Heart right ventricle (tissue), 16 donors: Measurements from ENCODE around the gene NR2F1-AS1. TPM values are rescaled to one million over a fixed set of nuclear protein-coding genes. Genes with fewer than 3 reads are reported as not detected.

Experiments used
- ATAC-seq, 8 donors: fragments of 200-7000 bp; cut with Tn5 transposase; one replicate each; pipeline ENCODE4 v1.9.1; 2020; ENCODE audit warnings: mild to moderate bottlenecking in 8 of 8, moderate library complexity in 8 of 8, moderate number of reproducible peaks in 1 of 8
- DNase-seq, 2 donors: peaks; one replicate each; pipeline ENCODE4 v3.0.0-alpha.2; 2020
- H3K27ac ChIP-seq, 10 donors: fragments of 200-600 bp; sonication (generic) in 2 of 10; one replicate each; pipeline versions ENCODE4 v1.5.0 to v1.8.0; 2020 to 2022; ENCODE audit warnings: mild to moderate bottlenecking in 3 of 10
- H3K27me3 ChIP-seq, 7 donors: fragments of 200-600 bp; one replicate each; pipeline ENCODE4 v1.8.0; 2021 to 2022; ENCODE audit warnings: mild to moderate bottlenecking in 2 of 7
- H3K36me3 ChIP-seq, 9 donors: fragments of 200-600 bp; sonication (generic) in 1 of 9; one replicate each; pipeline versions ENCODE4 v1.5.0 to v1.8.0; 2020 to 2022; ENCODE audit warnings: mild to moderate bottlenecking in 2 of 9
- H3K4me1 ChIP-seq, 9 donors: fragments of 200-600 bp; sonication (generic) in 1 of 9; one replicate each; pipeline versions ENCODE4 v1.5.0 to v1.8.0; 2020 to 2022; ENCODE audit warnings: mild to moderate bottlenecking in 4 of 9
- H3K4me3 ChIP-seq, 10 donors: fragments of 200-600 bp; sonication (generic) in 2 of 10; one replicate each; pipeline versions ENCODE4 v1.5.0 to v1.8.0; 2020 to 2022; ENCODE audit warnings: mild to moderate bottlenecking in 7 of 10, moderate library complexity in 2 of 10
- H3K9me3 ChIP-seq, 11 donors: fragments of 200-600 bp in 10 of 11; sonication (generic) in 2 of 11; one replicate each; pipeline versions ENCODE4 v1.5.0 to v1.8.0; 2013 to 2022; ENCODE audit warnings: mild to moderate bottlenecking in 2 of 11, control low read depth in 1 of 11, moderate library complexity in 1 of 11
- WGBS, 2 donors: extraction: QIAGEN DNeasy Blood & Tissue Kit; methylation state at CpG; one replicate each; pipeline ENCODE4 v1.1.7; 2013; ENCODE audit warnings: inconsistent platforms in 1 of 2; 5-methylcytosine and 5-hydroxymethylcytosine counted together
- intact Hi-C, 10 donors: fragments of 100-400 bp; cut with DNase I; formaldehyde crosslinking; loops; one replicate each; pipeline versions ENCODE4 v1.11.1 to v1.14.2; 2022
- polyA plus RNA-seq, 2 donors: library from polyadenylated mRNA; stranded (reverse); fragments of 200-250 nt; gene quantifications; one replicate each; pipeline ENCODE4 v1.2.3, GENCODE V29; 2013
- total RNA-seq, 10 donors: library from RNA; stranded (reverse); fragmentation: NEBNext Ultra II Directional in 3 of 10; extraction: Animal tissue kit (Norgen Biotek cat#: 25700) in 3 of 10; gene quantifications; one replicate each; pipeline versions ENCODE4 v1.2.1 to v1.2.4, GENCODE V29; 2021 to 2023
- TF ChIP-seq, protein P1 (sequence below), 9 donors: fragments of 200-600 bp; sonication (generic) in 2 of 9; IDR thresholded peaks; one replicate each; pipeline versions ENCODE4 v1.5.0 to v1.8.0; 2021 to 2022; ENCODE audit warnings: antibody characterized with exemption in 9 of 9, mild to moderate bottlenecking in 5 of 9, moderate library complexity in 1 of 9
- donor health status: Arrhythmogenic right ventricular cardiomyopathy.
- donor health status: ischemic (EF 13 %, LVEDD 7.1; RV severe dilation, severe dysfunction).
- donor health status: healthy with polysubstance abuse.
- donor health status: DM: no; HTN: yes; CAD: no.
- donor health status: DM: no; HTN: no; CAD: no.
- donor health status: ischemic (EF 25% LVEDD 6.9; RV normal size, moderate dysfunction).
- donor health status: ischemic (EF 25% LVEDD 5.7; RV mildly dilated, moderate dysfunction).
- donor health status: healthy.
- donor health status: DM: yes; HTN: yes; CAD: no.
- donor health status: Ischemic cardiomyopathy.
- donor health status: ischemic (EF 35%, LVEDD 5.7; RV mildly dilated, moderate dysfunction).
- donor health status: nonischemic (EF 11% LVEDD 7.7; RV severe dilation, severe dysfunction).
- donor health status: DM: yes; HTN: yes; CAD: no.
- donor health status: PGD.
- donor health status: ischemic (EF 29% LVEDD 5.4; RV normal size, mild dysfunction).
- donor health status: nonischemic (EF 23%, LVEDD 6.1; RV moderate dilation, normal function).

The NR2F1-AS1 gene
- total and polyA plus RNA-seq, 12 donors: 0.41 to 2.9 (median 0.59) TPM; not detected in 1

- DNase-seq (no peak), ATAC-seq (no peak)
- intact Hi-C loops: no loop called here
- TF ChIP-seq, protein P1, sequence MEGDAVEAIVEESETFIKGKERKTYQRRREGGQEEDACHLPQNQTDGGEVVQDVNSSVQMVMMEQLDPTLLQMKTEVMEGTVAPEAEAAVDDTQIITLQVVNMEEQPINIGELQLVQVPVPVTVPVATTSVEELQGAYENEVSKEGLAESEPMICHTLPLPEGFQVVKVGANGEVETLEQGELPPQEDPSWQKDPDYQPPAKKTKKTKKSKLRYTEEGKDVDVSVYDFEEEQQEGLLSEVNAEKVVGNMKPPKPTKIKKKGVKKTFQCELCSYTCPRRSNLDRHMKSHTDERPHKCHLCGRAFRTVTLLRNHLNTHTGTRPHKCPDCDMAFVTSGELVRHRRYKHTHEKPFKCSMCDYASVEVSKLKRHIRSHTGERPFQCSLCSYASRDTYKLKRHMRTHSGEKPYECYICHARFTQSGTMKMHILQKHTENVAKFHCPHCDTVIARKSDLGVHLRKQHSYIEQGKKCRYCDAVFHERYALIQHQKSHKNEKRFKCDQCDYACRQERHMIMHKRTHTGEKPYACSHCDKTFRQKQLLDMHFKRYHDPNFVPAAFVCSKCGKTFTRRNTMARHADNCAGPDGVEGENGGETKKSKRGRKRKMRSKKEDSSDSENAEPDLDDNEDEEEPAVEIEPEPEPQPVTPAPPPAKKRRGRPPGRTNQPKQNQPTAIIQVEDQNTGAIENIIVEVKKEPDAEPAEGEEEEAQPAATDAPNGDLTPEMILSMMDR (IDR thresholded peaks at IDR 0.05): no peak
- Histone ChIP-seq H3K9me3 (peaks cover 0 to 6% (median 0%) of the 10 kb centered on the region in 11 donors), H3K36me3 (no peaks in the 10 kb centered on the region), H3K27ac (no peak overlapping the region), H3K4me3 (no peak overlapping the region), H3K4me1 (no peaks in the 10 kb centered on the region), H3K27me3 (peaks cover 0 to 6% (median 0%) of the 10 kb centered on the region in 7 donors)
- 80 to 85% methylated on average over 6 of the region's 6 CpGs for whole genome bisulfite sequencing, 2 donors
Measured at GRCh38 chr5:93407454-93407853, 173.6 kb downstream of the NR2F1-AS1 start.

- Histone ChIP-seq H3K36me3 (no peaks in the 10 kb centered on the region), H3K27me3 (peaks cover 0 to 9% (median 0%) of the 10 kb centered on the region in 7 donors), H3K27ac (no peak overlapping the region), H3K9me3 (peaks cover 0 to 6% (median 0%) of the 10 kb centered on the region in 11 donors), H3K4me3 (no peak overlapping the region), H3K4me1 (no peaks in the 10 kb centered on the region)
- WGBS, 2 donors: 73 to 77% methylated on average over 5 of the region's 5 CpGs
- DNase-seq (no peak), ATAC-seq (no peak)
- intact Hi-C loops: no loop called here
- TF ChIP-seq, protein P1 (IDR thresholded peaks at IDR 0.05): no peak
Measured at GRCh38 chr5:93406971-93407401, 174.0 kb downstream of the NR2F1-AS1 start.

DNA sequence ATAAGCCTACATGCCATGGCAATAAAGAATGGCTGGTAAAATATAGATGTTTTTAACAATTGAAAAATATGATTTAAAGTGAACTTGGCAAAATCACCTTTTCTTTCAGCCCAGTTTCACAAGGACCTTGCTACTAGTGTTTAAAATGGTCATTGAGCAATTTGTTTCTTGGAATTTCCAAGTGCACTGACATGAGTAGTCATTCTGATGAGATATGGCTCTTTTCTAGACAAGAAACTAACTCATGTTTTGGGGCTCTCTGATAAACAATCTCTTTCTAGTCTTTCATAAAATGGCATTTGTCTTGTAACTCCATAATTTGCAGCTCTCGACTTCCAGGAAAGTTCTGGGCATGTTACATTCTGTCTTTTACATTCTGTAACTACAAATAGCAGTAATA lies 176.8 kb downstream of the NR2F1-AS1 start:
- Histone ChIP-seq H3K4me1 (no peaks in the 10 kb centered on the region), H3K27me3 (peaks cover 0 to 9% (median 0%) of the 10 kb centered on the region in 7 donors), H3K36me3 (no peaks in the 10 kb centered on the region), H3K4me3 (no peak overlapping the region), H3K9me3 (peaks cover 0 to 6% (median 0%) of the 10 kb centered on the region in 11 donors), H3K27ac (no peak overlapping the region)
- 74 to 78% methylated on average over 1 of the region's 1 CpG for WGBS, 2 donors
- intact Hi-C loops: no loop called here
- DNase-seq: no peak
- ATAC-seq: no peak
- TF ChIP-seq, protein P1 (IDR thresholded peaks at IDR 0.05): no peak

DNA sequence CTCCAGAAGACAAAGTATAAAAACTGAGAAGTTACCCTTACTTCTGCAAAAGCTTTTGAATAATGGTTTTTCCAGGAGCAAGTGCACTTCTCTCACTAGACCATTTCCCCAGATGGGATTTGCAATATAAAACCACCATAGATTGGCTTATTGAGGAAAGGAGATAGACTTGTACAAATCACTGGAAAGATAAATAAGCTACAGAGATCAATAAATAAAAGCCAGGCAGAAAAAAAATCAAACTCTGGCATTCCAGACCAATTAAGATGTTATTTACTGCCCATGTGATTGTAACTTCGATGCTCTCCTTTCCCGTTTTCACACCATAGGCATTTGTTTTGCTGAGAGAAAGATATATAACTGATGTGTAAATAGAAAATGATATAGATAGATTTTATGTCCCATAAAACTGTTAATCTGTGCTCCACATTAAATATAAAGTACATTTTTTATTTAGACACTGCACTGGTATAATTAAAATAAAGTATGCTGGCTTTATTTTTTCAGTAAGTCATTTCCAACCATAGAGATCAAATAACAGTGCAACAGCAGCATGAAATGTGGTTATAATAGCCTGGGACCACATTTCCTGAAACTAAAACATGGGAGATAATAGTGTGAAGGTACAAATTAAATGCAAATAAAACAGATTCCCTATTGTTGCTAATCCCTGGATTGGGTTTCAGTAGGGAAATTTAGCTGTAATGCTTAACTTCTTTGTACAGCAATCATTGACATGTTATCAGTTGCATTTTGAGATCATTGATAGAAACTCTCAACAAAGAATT lies 177.7 kb downstream of the NR2F1-AS1 start:
- no peaks in the 10 kb centered on the region for H3K36me3 ChIP-seq
- 88 to 90% methylated on average over 2 of the region's 2 CpGs for WGBS, 2 donors
- H3K27ac ChIP-seq: no peak overlapping the region
- H3K27me3 ChIP-seq: peaks cover 0 to 9% (median 0%) of the 10 kb centered on the region in 7 donors
- ATAC-seq (no peak), DNase-seq (no peak)
- no peaks in the 10 kb centered on the region for H3K4me1 ChIP-seq
- no peak overlapping the region for H3K4me3 ChIP-seq
- intact Hi-C loops: no loop called here
- TF ChIP-seq, protein P1 (IDR thresholded peaks at IDR 0.05): no peak
- peaks cover 0 to 6% (median 0%) of the 10 kb centered on the region in 11 donors for H3K9me3 ChIP-seq
